Coronary artery (tissue), 2 donors: ENCODE measurements around the gene FUS.

ENCODE experiments used
- DNase-seq: peaks from one replicate; pipeline ENCODE4 v3.0.0-alpha.2; 2017; ENCODE audit warnings: low spot score
- H3K27ac ChIP-seq, 2 donors: fragments of 200-600 bp; sonication (generic); one replicate each; pipeline ENCODE4 v1.5.1; 2016 to 2019
- H3K4me3 ChIP-seq: fragments of 200-600 bp; sonication (generic); 2 replicates; pipeline ENCODE4 v1.5.1; 2016; ENCODE audit warnings: mild to moderate bottlenecking, moderate library complexity
- CTCF ChIP-seq: fragments of 200-600 bp; sonication (generic); IDR thresholded peaks from one replicate; pipeline ENCODE4 v1.5.1; 2019; ENCODE audit warnings: antibody characterized with exemption

FUS gene

GRCh38 chr16:31221357-31222160, 41.6 kb downstream of the FUS start:
- Histone ChIP-seq H3K4me3 (no peak overlapping the region), H3K27ac (no peak overlapping the region)
- no peak for DNase-seq
- no peak for TF ChIP-seq CTCF

- no peak for DNase-seq
- TF ChIP-seq CTCF, result no peak
- Histone ChIP-seq H3K4me3 (no peak overlapping the region), H3K27ac (no peak overlapping the region)
These were observed 43.1 kb downstream of the FUS start for GRCh38 chr16:31223044-31223443.

GRCh38 chr16:31224092-31224955, 44.4 kb downstream of the FUS start:
- no peak for TF ChIP-seq CTCF
- no peak overlapping the region for H3K4me3 ChIP-seq

GRCh38 chr16:31225193-31225592, 45.3 kb downstream of the FUS start:
- no peak overlapping the region for H3K4me3 ChIP-seq
- TF ChIP-seq CTCF, result no peak
- no peak for DNase-seq
- H3K27ac ChIP-seq, result no peak overlapping the region

More at GRCh38 chr16:31224092-31224955, 44.4 kb downstream of the FUS start:
- no peak overlapping the region for H3K27ac ChIP-seq
- no peak for DNase-seq

GRCh38 chr16:31228206-31228605, 48.3 kb downstream of the FUS start:
- DNase-seq, result no peak
- no peak overlapping the region for H3K4me3 ChIP-seq
- TF ChIP-seq CTCF, result no peak
- H3K27ac ChIP-seq, result no peak overlapping the region

GRCh38 chr16:31229501-31229900, 49.6 kb downstream of the FUS start:
- no peak for TF ChIP-seq CTCF
- no peak for DNase-seq
- H3K4me3 ChIP-seq, result no peak overlapping the region
- H3K27ac ChIP-seq, result no peak overlapping the region
